HEK293 (cell line): ENCODE measurements around the gene VPS18.

Experiments used
- CTCF ChIA-PET: fragments of 350-600 bp; formaldehyde crosslinking; extraction: SDS; loops from one replicate; lab custom pipeline; 2021; ENCODE audit warnings: antibody characterized with exemption; lab: Yijun Ruan, JAX
- POLR2A ChIA-PET: fragments of 300-600 bp; formaldehyde crosslinking; extraction: SDS; loops from one replicate; lab custom pipeline; 2020; ENCODE audit warnings: antibody characterized with exemption, inconsistent platforms; lab: Yijun Ruan, JAX
- H3K27ac ChIP-seq: fragments of 200-500 bp; sonication (Bioruptor generic); 2 replicates; pipeline ENCODE4 v1.5.1; 2014; ENCODE audit warnings: low read depth, low read length, control low read depth, inconsistent platforms; ENCODE audit errors: extremely low read depth
- H3K36me3 ChIP-seq, 2 experiments: fragments of 200-500 bp in 1 of 2; sonication (Bioruptor generic) in 1 of 2; 1 replicate in 1 of 2; 2 replicates in 1 of 2; pipeline ENCODE4 v1.5.1; 2014 to 2017; ENCODE audit warnings: inconsistent platforms in 2 of 2, low read length in 2 of 2; ENCODE audit not compliant: control insufficient read depth in 2 of 2, insufficient read depth in 1 of 2
- H3K4me1 ChIP-seq: fragments of 200-500 bp; sonication (Bioruptor generic); 2 replicates; pipeline ENCODE4 v1.5.1; 2014; ENCODE audit warnings: mild to moderate bottlenecking, low read length, inconsistent platforms; ENCODE audit not compliant: control insufficient read depth, insufficient read depth
- H3K4me3 ChIP-seq: 2 replicates; pipeline ENCODE4 v1.5.1; 2011; ENCODE audit warnings: low read depth, mild to moderate bottlenecking, control low read depth, low read length, moderate library complexity
- H3K9me3 ChIP-seq: fragments of 200-500 bp; sonication (Bioruptor generic); 2 replicates; pipeline ENCODE4 v1.5.1; 2014; ENCODE audit warnings: low read depth, low read length, inconsistent platforms; ENCODE audit not compliant: control insufficient read depth, insufficient read depth
- EGR2 ChIP-seq: fragments of 450-650 bp; formaldehyde crosslinking; IDR thresholded peaks from 2 replicates; pipeline ENCODE4 v1.5.1; 2016; ENCODE audit warnings: low read depth, missing biosample characterization, missing genetic modification characterization
- GLIS1 ChIP-seq: fragments of 450-650 bp; formaldehyde crosslinking; IDR thresholded peaks from 2 replicates; pipeline ENCODE4 v1.5.1; 2016; ENCODE audit warnings: missing biosample characterization, missing genetic modification characterization
- HOXD13 ChIP-seq: sonication (generic); formaldehyde crosslinking; IDR thresholded peaks from 2 replicates; pipeline ENCODE4 v1.8.0; 2022; ENCODE audit warnings: missing genetic modification reagents, borderline replicate concordance
- KLF16 ChIP-seq: fragments of 450-650 bp; formaldehyde crosslinking; IDR thresholded peaks from 2 replicates; pipeline ENCODE4 v1.5.1; 2017; ENCODE audit warnings: missing biosample characterization, missing genetic modification characterization
- ZBTB10 ChIP-seq: fragments of 450-650 bp; formaldehyde crosslinking; IDR thresholded peaks from 2 replicates; pipeline ENCODE4 v1.5.1; 2016; ENCODE audit warnings: missing biosample characterization, missing genetic modification characterization
- ZBTB26 ChIP-seq: fragments of 450-650 bp; formaldehyde crosslinking; optimal IDR thresholded peaks from 2 replicates; pipeline ENCODE3; 2016; ENCODE audit warnings: missing biosample characterization, mild to moderate bottlenecking, missing genetic modification characterization
- ZBTB49 ChIP-seq: fragments of 450-650 bp; formaldehyde crosslinking; IDR thresholded peaks from 2 replicates; pipeline ENCODE4 v1.5.1; 2016; ENCODE audit warnings: missing biosample characterization, missing genetic modification characterization, low read depth
- ZBTB6 ChIP-seq: fragments of 450-650 bp; formaldehyde crosslinking; IDR thresholded peaks from 2 replicates; pipeline ENCODE4 v1.5.1; 2017; ENCODE audit warnings: missing biosample characterization, missing genetic modification characterization
- ZEB2 ChIP-seq: fragments of 450-650 bp; formaldehyde crosslinking; IDR thresholded peaks from 2 replicates; pipeline ENCODE4 v1.5.1; 2016; ENCODE audit warnings: missing biosample characterization, missing genetic modification characterization
- ZFP41 ChIP-seq: fragments of 450-650 bp; formaldehyde crosslinking; IDR thresholded peaks from 2 replicates; pipeline ENCODE4 v1.5.1; 2016; ENCODE audit warnings: missing biosample characterization, missing genetic modification characterization, borderline replicate concordance
- ZNF132 ChIP-seq: fragments of 450-650 bp; formaldehyde crosslinking; IDR thresholded peaks from 2 replicates; pipeline ENCODE4 v1.5.1; 2017; ENCODE audit warnings: missing biosample characterization, missing genetic modification characterization, borderline replicate concordance
- ZNF202 ChIP-seq: fragments of 450-650 bp; formaldehyde crosslinking; IDR thresholded peaks from 2 replicates; pipeline ENCODE4 v1.5.1; 2016; ENCODE audit warnings: missing biosample characterization, missing genetic modification characterization, borderline replicate concordance
- ZNF23 ChIP-seq: fragments of 450-650 bp; formaldehyde crosslinking; IDR thresholded peaks from 2 replicates; pipeline ENCODE4 v1.5.1; 2016; ENCODE audit warnings: missing biosample characterization, missing genetic modification characterization, borderline replicate concordance
- ZNF248 ChIP-seq: fragments of 450-650 bp; formaldehyde crosslinking; IDR thresholded peaks from 2 replicates; pipeline ENCODE4 v1.5.1; 2017; ENCODE audit warnings: missing biosample characterization, missing genetic modification characterization
- ZNF274 ChIP-seq, 2 experiments: fragments of 200-500 bp in 1 of 2; fragments of 450-650 bp in 1 of 2; sonication (Bioruptor generic) in 1 of 2; formaldehyde crosslinking in 1 of 2; IDR thresholded peaks; 2 replicates each; pipeline versions ENCODE4 v1.5.1 to v1.6.1; 2014 to 2016; ENCODE audit warnings: borderline replicate concordance in 1 of 2, inconsistent platforms in 1 of 2, low read length in 1 of 2, missing biosample characterization in 1 of 2, missing genetic modification characterization in 1 of 2
- ZNF335 ChIP-seq: fragments of 450-650 bp; formaldehyde crosslinking; conservative IDR thresholded peaks from 2 replicates; pipeline ENCODE4 v1.5.1; 2016; ENCODE audit warnings: missing biosample characterization, missing genetic modification characterization
- ZNF391 ChIP-seq: fragments of 450-650 bp; formaldehyde crosslinking; IDR thresholded peaks from 2 replicates; pipeline ENCODE4 v1.5.1; 2016; ENCODE audit warnings: low read depth, missing biosample characterization, missing genetic modification characterization, borderline replicate concordance
- ZNF488 ChIP-seq: fragments of 450-650 bp; formaldehyde crosslinking; IDR thresholded peaks from 2 replicates; pipeline ENCODE4 v1.5.1; 2016; ENCODE audit warnings: missing biosample characterization, missing genetic modification characterization
- ZNF555 ChIP-seq: fragments of 450-650 bp; formaldehyde crosslinking; conservative IDR thresholded peaks from 2 replicates; pipeline ENCODE4 v1.5.1; 2017; ENCODE audit warnings: missing biosample characterization, mild to moderate bottlenecking, missing genetic modification characterization, inconsistent platforms
- ZNF585B ChIP-seq: fragments of 450-650 bp; formaldehyde crosslinking; IDR thresholded peaks from 2 replicates; pipeline ENCODE4 v1.5.1; 2016; ENCODE audit warnings: missing biosample characterization, missing genetic modification characterization
- ZNF639 ChIP-seq: fragments of 450-650 bp; formaldehyde crosslinking; IDR thresholded peaks from 2 replicates; pipeline ENCODE4 v1.5.1; 2016; ENCODE audit warnings: missing biosample characterization, missing genetic modification characterization
- ZNF645 ChIP-seq: fragments of 450-650 bp; formaldehyde crosslinking; IDR thresholded peaks from 2 replicates; pipeline ENCODE4; 2016; ENCODE audit warnings: missing biosample characterization, missing genetic modification characterization
- ZNF658 ChIP-seq: fragments of 450-650 bp; formaldehyde crosslinking; IDR thresholded peaks from 2 replicates; pipeline ENCODE4; 2016; ENCODE audit warnings: missing biosample characterization, missing genetic modification characterization
- ZNF791 ChIP-seq: fragments of 450-650 bp; formaldehyde crosslinking; IDR thresholded peaks from 2 replicates; pipeline ENCODE4 v1.5.1; 2016; ENCODE audit warnings: missing biosample characterization, missing genetic modification characterization

The VPS18 gene

GRCh38 chr15:40930430-40931299 lies 36.4 kb downstream of the VPS18 start:
- POLR2A ChIA-PET: interaction anchor here (0.6 to 6.1 kb wide), 10 partner anchors 10 to 402 kb away, joined by 3 to 58 read pairs (median 4); partner anchors contain the start of genes CHAC1, NUSAP1 and OIP5
- peaks cover 0 to 3% of the 10 kb centered on the region in 2 experiments; a peak in 1 of 3 replicates for H3K36me3 ChIP-seq
- no peak overlapping the region for H3K27ac ChIP-seq
- peak overlapping the region; percentile 49 for H3K4me3 ChIP-seq
- no peaks in the 10 kb centered on the region for H3K9me3 ChIP-seq
- H3K4me1 ChIP-seq: no peaks in the 10 kb centered on the region
- CTCF ChIA-PET: interaction anchor here (0.6 to 5.0 kb wide), 17 partner anchors 9 to 342 kb away, joined by 3 to 32 read pairs (median 4); no protein-coding TSS in a partner anchor
- TF ChIP-seq EGR2 (tag by site-specific recombination) (peak; percentile 69; the same call in 1 of the 2 replicates), ZNF23 (tag by site-specific recombination) (no peak), ZEB2 (tag by site-specific recombination) (peak; percentile 97), ZBTB6 (tag by site-specific recombination) (no peak), ZNF639 (no peak), ZBTB26 (tag by site-specific recombination) (peak; percentile 44), ZNF645 (tag by site-specific recombination) (no peak), ZFP41 (tag by site-specific recombination) (no peak), ZNF274 (IDR thresholded peaks at IDR 0.05; ENCODE audit: low read length) (no peak), ZNF274 (tag by site-specific recombination; IDR thresholded peaks at IDR 0.05; ENCODE audit: borderline replicate concordance) (no peak), ZNF335 (tag by site-specific recombination) (peak; percentile 62), ZNF555 (tag by site-specific recombination) (no peak), ZNF391 (tag by site-specific recombination) (no peak; the same call in 1 of the 2 replicates), ZNF658 (tag by site-specific recombination) (no peak), ZNF132 (tag by site-specific recombination) (no peak), HOXD13 (no peak), KLF16 (peak; percentile 79), ZBTB49 (no peak), ZBTB10 (tag by site-specific recombination) (peak; percentile 64), ZNF585B (no peak), ZNF248 (no peak), ZNF488 (tag by site-specific recombination) (no peak), ZNF202 (tag by site-specific recombination) (no peak), GLIS1 (tag by site-specific recombination) (peak; percentile 73), ZNF791 (tag by site-specific recombination) (no peak)
